GM12801 (cell line): ENCODE results near the gene DNAJC13.

Experiments
- TF ChIP-seq, protein P1 (sequence below): IDR thresholded peaks from one replicate; pipeline ENCODE4 v1.5.1; 2011; ENCODE audit warnings: control low read depth; ENCODE audit not compliant: insufficient read length; ENCODE audit errors: extremely low read depth

Gene DNAJC13, protein sequence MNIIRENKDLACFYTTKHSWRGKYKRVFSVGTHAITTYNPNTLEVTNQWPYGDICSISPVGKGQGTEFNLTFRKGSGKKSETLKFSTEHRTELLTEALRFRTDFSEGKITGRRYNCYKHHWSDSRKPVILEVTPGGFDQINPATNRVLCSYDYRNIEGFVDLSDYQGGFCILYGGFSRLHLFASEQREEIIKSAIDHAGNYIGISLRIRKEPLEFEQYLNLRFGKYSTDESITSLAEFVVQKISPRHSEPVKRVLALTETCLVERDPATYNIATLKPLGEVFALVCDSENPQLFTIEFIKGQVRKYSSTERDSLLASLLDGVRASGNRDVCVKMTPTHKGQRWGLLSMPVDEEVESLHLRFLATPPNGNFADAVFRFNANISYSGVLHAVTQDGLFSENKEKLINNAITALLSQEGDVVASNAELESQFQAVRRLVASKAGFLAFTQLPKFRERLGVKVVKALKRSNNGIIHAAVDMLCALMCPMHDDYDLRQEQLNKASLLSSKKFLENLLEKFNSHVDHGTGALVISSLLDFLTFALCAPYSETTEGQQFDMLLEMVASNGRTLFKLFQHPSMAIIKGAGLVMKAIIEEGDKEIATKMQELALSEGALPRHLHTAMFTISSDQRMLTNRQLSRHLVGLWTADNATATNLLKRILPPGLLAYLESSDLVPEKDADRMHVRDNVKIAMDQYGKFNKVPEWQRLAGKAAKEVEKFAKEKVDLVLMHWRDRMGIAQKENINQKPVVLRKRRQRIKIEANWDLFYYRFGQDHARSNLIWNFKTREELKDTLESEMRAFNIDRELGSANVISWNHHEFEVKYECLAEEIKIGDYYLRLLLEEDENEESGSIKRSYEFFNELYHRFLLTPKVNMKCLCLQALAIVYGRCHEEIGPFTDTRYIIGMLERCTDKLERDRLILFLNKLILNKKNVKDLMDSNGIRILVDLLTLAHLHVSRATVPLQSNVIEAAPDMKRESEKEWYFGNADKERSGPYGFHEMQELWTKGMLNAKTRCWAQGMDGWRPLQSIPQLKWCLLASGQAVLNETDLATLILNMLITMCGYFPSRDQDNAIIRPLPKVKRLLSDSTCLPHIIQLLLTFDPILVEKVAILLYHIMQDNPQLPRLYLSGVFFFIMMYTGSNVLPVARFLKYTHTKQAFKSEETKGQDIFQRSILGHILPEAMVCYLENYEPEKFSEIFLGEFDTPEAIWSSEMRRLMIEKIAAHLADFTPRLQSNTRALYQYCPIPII (N-terminal part only)

DNA sequence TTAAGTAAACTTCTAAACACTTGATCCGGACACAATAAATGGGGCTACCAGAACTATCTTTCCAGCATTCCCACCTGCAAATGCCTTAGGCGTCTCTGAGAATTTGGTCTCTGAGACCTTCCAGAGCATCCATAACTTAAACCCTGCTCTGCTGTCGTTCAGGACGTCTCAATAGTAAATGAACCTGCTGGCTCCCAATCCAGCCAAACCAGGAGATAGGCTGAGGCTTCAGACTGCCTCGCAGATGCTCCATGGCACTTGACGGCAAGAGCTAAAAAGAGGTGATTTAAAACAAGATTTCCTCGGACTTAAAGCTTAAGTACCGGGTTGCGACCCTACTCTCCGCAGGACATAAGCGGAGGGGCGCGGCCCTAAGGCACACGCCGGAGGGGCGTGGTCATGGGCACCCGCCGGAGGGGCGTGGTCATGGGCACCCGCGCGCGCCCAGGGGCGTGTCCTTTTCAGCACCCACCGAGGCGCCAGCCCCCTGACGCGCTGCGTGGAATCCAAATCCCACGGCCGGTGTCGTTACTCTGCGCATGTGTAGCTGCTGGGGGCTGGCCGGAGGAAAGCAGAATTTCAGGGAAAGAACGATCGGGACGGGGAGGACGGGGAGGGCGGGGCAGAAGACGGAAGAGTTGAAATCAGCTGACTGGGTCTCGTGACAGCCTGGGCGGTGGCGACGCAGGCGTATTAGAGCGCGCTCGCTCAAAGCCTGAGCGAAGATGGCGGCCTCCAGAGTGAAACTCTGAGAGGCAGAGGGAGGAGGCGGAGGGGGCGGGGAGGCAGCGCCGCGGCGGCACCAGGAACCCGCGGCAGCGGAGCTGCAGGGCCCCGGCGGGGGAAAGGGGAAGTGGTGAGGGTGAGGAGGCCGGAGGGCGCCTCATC lies at the start of gene DNAJC13:
Gene DNAJC13 (plus strand): TSS at position 696 of the 888 bp plus-strand sequence. CDS start 17,049 bp downstream, outside the sequence.
- TF ChIP-seq, protein P1, sequence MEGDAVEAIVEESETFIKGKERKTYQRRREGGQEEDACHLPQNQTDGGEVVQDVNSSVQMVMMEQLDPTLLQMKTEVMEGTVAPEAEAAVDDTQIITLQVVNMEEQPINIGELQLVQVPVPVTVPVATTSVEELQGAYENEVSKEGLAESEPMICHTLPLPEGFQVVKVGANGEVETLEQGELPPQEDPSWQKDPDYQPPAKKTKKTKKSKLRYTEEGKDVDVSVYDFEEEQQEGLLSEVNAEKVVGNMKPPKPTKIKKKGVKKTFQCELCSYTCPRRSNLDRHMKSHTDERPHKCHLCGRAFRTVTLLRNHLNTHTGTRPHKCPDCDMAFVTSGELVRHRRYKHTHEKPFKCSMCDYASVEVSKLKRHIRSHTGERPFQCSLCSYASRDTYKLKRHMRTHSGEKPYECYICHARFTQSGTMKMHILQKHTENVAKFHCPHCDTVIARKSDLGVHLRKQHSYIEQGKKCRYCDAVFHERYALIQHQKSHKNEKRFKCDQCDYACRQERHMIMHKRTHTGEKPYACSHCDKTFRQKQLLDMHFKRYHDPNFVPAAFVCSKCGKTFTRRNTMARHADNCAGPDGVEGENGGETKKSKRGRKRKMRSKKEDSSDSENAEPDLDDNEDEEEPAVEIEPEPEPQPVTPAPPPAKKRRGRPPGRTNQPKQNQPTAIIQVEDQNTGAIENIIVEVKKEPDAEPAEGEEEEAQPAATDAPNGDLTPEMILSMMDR, result no peak

DNA sequence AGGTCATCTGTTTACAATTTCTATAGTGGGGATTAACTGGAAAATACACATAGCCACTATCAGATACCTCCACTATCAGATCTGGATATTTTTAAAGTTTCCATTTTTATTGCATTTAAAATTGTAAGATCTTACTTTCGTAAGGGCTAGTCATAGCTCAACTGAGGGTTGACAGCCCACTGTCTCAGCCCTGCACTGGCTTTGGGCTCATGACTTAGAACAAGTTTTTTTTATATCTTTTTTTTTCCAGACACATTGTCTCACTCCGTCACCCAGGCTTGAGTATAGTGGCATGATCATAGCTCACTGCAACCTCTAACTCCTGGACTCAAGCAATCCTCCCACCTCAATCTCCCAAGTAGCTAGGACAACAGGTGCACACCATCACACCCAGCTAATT lies 48.8 kb upstream of the DNAJC13 start:
- TF ChIP-seq, protein P1, result no peak

DNA sequence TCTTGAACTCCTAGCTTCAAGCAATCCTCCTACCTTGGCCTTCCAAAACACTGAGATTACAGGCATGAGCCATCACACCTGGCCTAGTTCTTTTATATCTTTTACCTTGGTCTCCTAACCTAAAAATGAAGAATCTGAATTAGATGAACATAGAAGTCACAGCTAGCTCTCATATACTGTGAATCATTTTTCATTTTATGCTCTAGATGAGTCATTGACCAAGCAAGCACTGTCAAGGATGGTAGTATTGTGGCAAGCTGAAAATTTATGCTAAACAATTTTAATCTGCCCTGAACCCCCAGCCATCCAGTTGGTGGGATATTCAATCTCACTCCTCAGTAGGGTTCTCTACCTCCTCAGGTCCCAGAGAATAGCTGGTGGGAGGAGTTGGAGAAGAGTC lies 48.3 kb upstream of the DNAJC13 start:
- TF ChIP-seq, protein P1, result no peak

DNA sequence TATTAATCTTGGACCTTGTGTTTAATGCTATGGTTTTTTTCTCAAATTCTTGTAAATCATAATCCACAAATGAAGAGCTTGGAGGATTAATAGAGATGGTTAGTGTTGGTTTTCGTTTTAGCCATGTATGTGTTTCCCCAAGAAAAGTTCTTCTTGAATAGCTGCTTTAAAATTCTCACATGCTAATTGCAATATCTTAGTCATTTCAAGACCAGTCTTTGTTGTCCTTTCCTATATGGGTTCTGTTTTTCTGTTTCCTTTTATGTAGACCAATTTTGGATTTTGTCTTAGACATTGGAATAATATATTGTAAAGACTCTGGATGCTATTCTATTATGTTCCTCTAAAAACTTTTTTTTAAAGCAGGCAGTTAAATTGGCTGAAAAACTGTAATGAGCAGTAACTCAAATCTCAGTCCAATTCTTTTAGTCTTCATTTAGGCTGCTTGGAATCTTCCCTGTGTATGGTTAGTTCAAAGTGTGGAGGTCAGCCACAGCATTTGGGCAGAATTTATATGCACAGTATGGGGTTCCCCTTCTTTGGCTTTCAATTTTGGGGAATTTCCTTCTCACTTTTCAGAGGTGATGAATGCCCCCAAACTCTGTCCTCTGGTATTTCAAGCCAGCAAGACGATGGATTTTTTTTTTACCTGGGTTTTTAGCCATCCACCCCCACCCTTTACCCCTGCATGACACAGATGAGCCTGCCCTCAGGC lies 39.1 kb upstream of the DNAJC13 start:
- TF ChIP-seq, protein P1, result no peak

DNA sequence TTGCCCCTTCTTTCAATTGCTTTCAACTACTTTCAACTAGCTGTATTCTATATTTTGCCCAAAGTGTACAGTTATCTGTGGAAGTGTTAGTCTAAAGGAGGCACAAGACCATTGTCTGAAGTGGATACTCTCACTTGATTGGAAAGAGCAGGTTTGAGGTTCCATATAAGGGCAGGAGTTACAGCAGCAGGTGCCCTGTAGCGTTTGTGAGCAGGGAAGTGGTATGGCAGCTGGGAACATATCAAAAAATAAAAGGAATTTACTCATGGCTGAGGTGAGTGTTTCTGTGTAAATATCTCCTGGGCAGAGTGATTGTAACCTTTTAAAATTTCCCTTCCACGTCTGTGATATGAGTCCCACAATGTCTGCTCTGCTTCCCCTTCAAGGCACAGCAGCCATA lies 38.5 kb upstream of the DNAJC13 start:
- TF ChIP-seq, protein P1, result no peak

DNA sequence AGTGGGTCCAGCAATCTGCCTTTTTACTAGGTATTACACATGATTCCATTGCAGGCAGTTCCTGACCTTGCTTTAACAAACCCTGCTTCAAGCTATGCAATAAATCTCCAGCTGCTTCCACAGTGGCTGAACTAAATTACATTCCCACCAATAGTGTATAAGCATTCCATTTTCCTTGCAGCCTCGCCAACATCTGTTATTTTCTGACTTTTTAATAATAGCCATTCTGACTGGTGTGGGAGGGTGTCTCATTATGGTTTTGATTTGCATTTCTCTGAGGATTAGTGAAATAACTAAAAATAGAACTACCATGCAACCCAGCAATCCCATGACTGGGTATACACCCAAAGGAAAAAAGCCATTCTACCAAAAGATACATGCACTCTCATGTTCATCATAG lies 36.4 kb upstream of the DNAJC13 start:
- TF ChIP-seq, protein P1, result no peak
